PC-3 (cell line): ENCODE measurements around the gene EPB41L4B.

Experiments used
- EZH2 ChIP-seq: fragments of 300-600 bp; sonication (generic); IDR thresholded peaks from one replicate; pipeline ENCODE4 v1.6.1; 2017; ENCODE audit warnings: antibody characterized with exemption, mild to moderate bottlenecking, low read length; ENCODE audit not compliant: unreplicated experiment
- TF ChIP-seq, protein P1 (sequence below): fragments of 300-600 bp; sonication (generic); conservative IDR thresholded peaks from 2 replicates; pipeline ENCODE4 v1.5.1; 2017; ENCODE audit warnings: antibody characterized with exemption, low read depth, mild to moderate bottlenecking, low read length

DNA sequence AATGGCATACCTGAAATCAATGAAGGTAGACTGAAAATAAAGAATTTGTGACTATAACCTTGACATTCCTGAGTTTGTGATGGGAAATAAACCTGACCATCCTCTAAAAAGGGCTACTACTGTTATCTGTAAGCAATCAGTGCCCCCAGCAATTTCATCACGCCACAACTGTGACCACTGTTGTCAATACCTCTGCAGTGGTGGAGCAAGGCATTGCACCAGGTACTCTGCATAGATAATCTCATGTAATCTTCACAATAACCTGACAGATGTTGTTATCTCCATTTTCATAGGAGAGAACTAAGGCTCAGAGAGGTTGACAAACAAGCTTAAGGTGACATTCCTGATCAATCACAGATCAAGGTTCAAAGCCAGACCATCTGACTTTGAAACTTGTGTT, 115.3 kb downstream of the EPB41L4B start:
- TF ChIP-seq, protein P1, sequence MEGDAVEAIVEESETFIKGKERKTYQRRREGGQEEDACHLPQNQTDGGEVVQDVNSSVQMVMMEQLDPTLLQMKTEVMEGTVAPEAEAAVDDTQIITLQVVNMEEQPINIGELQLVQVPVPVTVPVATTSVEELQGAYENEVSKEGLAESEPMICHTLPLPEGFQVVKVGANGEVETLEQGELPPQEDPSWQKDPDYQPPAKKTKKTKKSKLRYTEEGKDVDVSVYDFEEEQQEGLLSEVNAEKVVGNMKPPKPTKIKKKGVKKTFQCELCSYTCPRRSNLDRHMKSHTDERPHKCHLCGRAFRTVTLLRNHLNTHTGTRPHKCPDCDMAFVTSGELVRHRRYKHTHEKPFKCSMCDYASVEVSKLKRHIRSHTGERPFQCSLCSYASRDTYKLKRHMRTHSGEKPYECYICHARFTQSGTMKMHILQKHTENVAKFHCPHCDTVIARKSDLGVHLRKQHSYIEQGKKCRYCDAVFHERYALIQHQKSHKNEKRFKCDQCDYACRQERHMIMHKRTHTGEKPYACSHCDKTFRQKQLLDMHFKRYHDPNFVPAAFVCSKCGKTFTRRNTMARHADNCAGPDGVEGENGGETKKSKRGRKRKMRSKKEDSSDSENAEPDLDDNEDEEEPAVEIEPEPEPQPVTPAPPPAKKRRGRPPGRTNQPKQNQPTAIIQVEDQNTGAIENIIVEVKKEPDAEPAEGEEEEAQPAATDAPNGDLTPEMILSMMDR: no peak
- TF ChIP-seq EZH2: no peak
